ENCODE measurements around the gene NEURL1. TPM values are rescaled to one million over a fixed set of nuclear protein-coding genes. Genes with fewer than 3 reads are reported as not detected.

Gene NEURL1
- total and polyA plus RNA-seq, 2 donors (not counting 1 experiment from before 2014, with no cell fraction given), result 0.30 to 0.57 TPM

GRCh38 chr10:103528549-103528948, 35.0 kb downstream of the NEURL1 start:
- ChIA-PET CTCF (no interaction called here), POLR2A (no interaction called here)
- intact Hi-C loops (cut with micrococcal nuclease), result no loop called here
- Mint-ChIP-seq H3K27me3 (peaks cover 17% of the 10 kb centered on the region), H3K27ac (no peak overlapping the region), H3K4me1 (no peaks in the 10 kb centered on the region), H3K9me3 (ENCODE audit: insufficient read depth) (peaks cover 9% of the 10 kb centered on the region), H3K4me3 (no peak overlapping the region)
- no peak for ATAC-seq (ENCODE audit: low read depth)
- Histone ChIP-seq H3K36me3 (replicated peaks in 1 of 2; ENCODE audit: control extremely low read depth in 1 of 2, control insufficient read depth in 1 of 2, extremely low read depth in 1 of 2, insufficient read depth in 2 of 2, low read length in 1 of 2) (no peaks in the 10 kb centered on the region), H3K79me2 (ENCODE audit: control insufficient read depth, insufficient read depth, low read length) (no peaks in the 10 kb centered on the region), H3K4me1 (ENCODE audit: control insufficient read depth in 2 of 2, insufficient read depth in 2 of 2, low read length in 2 of 2) (no peaks in the 10 kb centered on the region), H2AFZ (ENCODE audit: insufficient read depth, low read depth, low read length, poor library complexity, severe bottlenecking) (no peak overlapping the region), H3K27ac (ENCODE audit: low read length in 2 of 2) (no peak overlapping the region), H3K4me3 (ENCODE audit: control extremely low read depth in 1 of 5, extremely low read depth in 1 of 5, insufficient read depth in 1 of 5, low read depth in 2 of 5, low read length in 4 of 5) (no peak overlapping the region), H3K9ac (ENCODE audit: low read length) (no peak overlapping the region), H4K20me1 (ENCODE audit: control insufficient read depth, insufficient read depth, low read length, poor library complexity, severe bottlenecking) (no peaks in the 10 kb centered on the region), H3K4me2 (replicated peaks; ENCODE audit: low read depth, low read length, poor library complexity, severe bottlenecking) (no peak overlapping the region), H3K27me3 (replicated peaks in 1 of 4; ENCODE audit: control extremely low read depth in 1 of 4, control insufficient read depth in 3 of 4, insufficient read depth in 4 of 4, low read length in 3 of 4) (peaks cover 0 to 3% (median 1%) of the 10 kb centered on the region in 4 experiments), H3K9me3 (ENCODE audit: control extremely low read depth in 1 of 3, control insufficient read depth in 2 of 3, insufficient read depth in 1 of 3, low read length in 2 of 3) (peaks cover 1 to 20% (median 7%) of the 10 kb centered on the region in 3 donors)
- no peak for DNase-seq
- no peak for TF ChIP-seq EZH2 (IDR thresholded peaks at IDR 0.05; ENCODE audit: borderline replicate concordance, insufficient read depth, low read depth, low read length, poor library complexity, severe bottlenecking)
- TF ChIP-seq, protein P1, sequence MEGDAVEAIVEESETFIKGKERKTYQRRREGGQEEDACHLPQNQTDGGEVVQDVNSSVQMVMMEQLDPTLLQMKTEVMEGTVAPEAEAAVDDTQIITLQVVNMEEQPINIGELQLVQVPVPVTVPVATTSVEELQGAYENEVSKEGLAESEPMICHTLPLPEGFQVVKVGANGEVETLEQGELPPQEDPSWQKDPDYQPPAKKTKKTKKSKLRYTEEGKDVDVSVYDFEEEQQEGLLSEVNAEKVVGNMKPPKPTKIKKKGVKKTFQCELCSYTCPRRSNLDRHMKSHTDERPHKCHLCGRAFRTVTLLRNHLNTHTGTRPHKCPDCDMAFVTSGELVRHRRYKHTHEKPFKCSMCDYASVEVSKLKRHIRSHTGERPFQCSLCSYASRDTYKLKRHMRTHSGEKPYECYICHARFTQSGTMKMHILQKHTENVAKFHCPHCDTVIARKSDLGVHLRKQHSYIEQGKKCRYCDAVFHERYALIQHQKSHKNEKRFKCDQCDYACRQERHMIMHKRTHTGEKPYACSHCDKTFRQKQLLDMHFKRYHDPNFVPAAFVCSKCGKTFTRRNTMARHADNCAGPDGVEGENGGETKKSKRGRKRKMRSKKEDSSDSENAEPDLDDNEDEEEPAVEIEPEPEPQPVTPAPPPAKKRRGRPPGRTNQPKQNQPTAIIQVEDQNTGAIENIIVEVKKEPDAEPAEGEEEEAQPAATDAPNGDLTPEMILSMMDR (IDR thresholded peaks at IDR 0.05), result no peak

- Histone ChIP-seq H2AFZ (ENCODE audit: insufficient read depth, low read depth, low read length, poor library complexity, severe bottlenecking) (no peak overlapping the region), H3K9ac (ENCODE audit: low read length) (no peak overlapping the region), H4K20me1 (ENCODE audit: control insufficient read depth, insufficient read depth, low read length, poor library complexity, severe bottlenecking) (no peaks in the 10 kb centered on the region), H3K27me3 (replicated peaks in 1 of 4; ENCODE audit: control extremely low read depth in 1 of 4, control insufficient read depth in 3 of 4, insufficient read depth in 4 of 4, low read length in 3 of 4) (peaks cover 0 to 6% (median 3%) of the 10 kb centered on the region in 4 experiments), H3K79me2 (ENCODE audit: control insufficient read depth, insufficient read depth, low read length) (no peaks in the 10 kb centered on the region), H3K36me3 (replicated peaks in 1 of 2; ENCODE audit: control extremely low read depth in 1 of 2, control insufficient read depth in 1 of 2, extremely low read depth in 1 of 2, insufficient read depth in 2 of 2, low read length in 1 of 2) (no peaks in the 10 kb centered on the region), H3K9me3 (ENCODE audit: control extremely low read depth in 1 of 3, control insufficient read depth in 2 of 3, insufficient read depth in 1 of 3, low read length in 2 of 3) (peaks cover 1 to 23% (median 7%) of the 10 kb centered on the region in 3 donors), H3K4me1 (ENCODE audit: control insufficient read depth in 2 of 2, insufficient read depth in 2 of 2, low read length in 2 of 2) (no peaks in the 10 kb centered on the region), H3K27ac (ENCODE audit: low read length in 2 of 2) (no peak overlapping the region), H3K4me2 (replicated peaks; ENCODE audit: low read depth, low read length, poor library complexity, severe bottlenecking) (no peak overlapping the region), H3K4me3 (ENCODE audit: control extremely low read depth in 1 of 5, extremely low read depth in 1 of 5, insufficient read depth in 1 of 5, low read depth in 2 of 5, low read length in 4 of 5) (no peak overlapping the region)
- ChIA-PET POLR2A (no interaction called here), CTCF (no interaction called here)
- TF ChIP-seq, protein P1 (IDR thresholded peaks at IDR 0.05), result no peak
- no peak for TF ChIP-seq EZH2 (IDR thresholded peaks at IDR 0.05; ENCODE audit: borderline replicate concordance, insufficient read depth, low read depth, low read length, poor library complexity, severe bottlenecking)
- no peak overlapping the region for H3K27ac Mint-ChIP-seq
- intact Hi-C loops (cut with micrococcal nuclease), result no loop called here
- H3K9me3 Mint-ChIP-seq (ENCODE audit: insufficient read depth), result peaks cover 14% of the 10 kb centered on the region
- no peaks in the 10 kb centered on the region for H3K4me1 Mint-ChIP-seq
- H3K27me3 Mint-ChIP-seq, result peaks cover 24% of the 10 kb centered on the region
- DNase-seq (no peak), ATAC-seq (ENCODE audit: low read depth) (no peak)
- no peak overlapping the region for H3K4me3 Mint-ChIP-seq
- WGBS (ENCODE audit: insufficient coverage), result 100% methylated on average over 1 of the region's 1 CpG
Measured at GRCh38 chr10:103529539-103529938, 36.0 kb downstream of the NEURL1 start.
